ENCODE results near the gene C17orf50.
A peak's percentile ranks its signal among the peaks of the same experiment; 100 is the strongest.

The C17orf50 gene

GRCh38 chr17:35760587-35760986, at the start of gene C17orf50:
Gene C17orf50 (plus strand): TSS chr17:35760887. CDS start chr17:35760942, 55 bp downstream.
- no peak for DNase-seq

GRCh38 chr17:35710950-35711349, 49.7 kb upstream of the C17orf50 start:
- no peak for DNase-seq

GRCh38 chr17:35713069-35713728, 47.5 kb upstream of the C17orf50 start:
- DNase-seq: no peak

GRCh38 chr17:35714988-35715387, 45.7 kb upstream of the C17orf50 start:
- no peak for DNase-seq

GRCh38 chr17:35715416-35715815, 45.3 kb upstream of the C17orf50 start:
- DNase-seq: no peak

- no peak for DNase-seq
These were observed 44.5 kb upstream of the C17orf50 start for GRCh38 chr17:35716173-35716572.

- no peak for DNase-seq
These were observed 43.7 kb upstream of the C17orf50 start for GRCh38 chr17:35716897-35717465.

GRCh38 chr17:35717475-35717874, 43.2 kb upstream of the C17orf50 start:
- no peak for DNase-seq

GRCh38 chr17:35723735-35724134, 37.0 kb upstream of the C17orf50 start:
- no peak for DNase-seq

- DNase-seq: no peak
These were observed 35.6 kb upstream of the C17orf50 start for GRCh38 chr17:35725058-35725457.

- DNase-seq: no peak
These were observed 34.9 kb upstream of the C17orf50 start for GRCh38 chr17:35725802-35726126.

GRCh38 chr17:35726127-35726952, 34.3 kb upstream of the C17orf50 start:
- no peak for DNase-seq

- no peak for DNase-seq
These were observed 33.7 kb upstream of the C17orf50 start for GRCh38 chr17:35726953-35727460.

GRCh38 chr17:35727635-35728034, 33.1 kb upstream of the C17orf50 start:
- no peak for DNase-seq

GRCh38 chr17:35728551-35728950, 32.1 kb upstream of the C17orf50 start:
- no peak for DNase-seq

GRCh38 chr17:35729405-35729833, 31.3 kb upstream of the C17orf50 start:
- DNase-seq: no peak

GRCh38 chr17:35730400-35731005, 30.2 kb upstream of the C17orf50 start:
- no peak for DNase-seq

- peak; percentile 53 for DNase-seq
These were observed 29.3 kb upstream of the C17orf50 start, which contains the start of gene RASL10B for GRCh38 chr17:35731239-35731916. Gene RASL10B (plus strand): TSS chr17:35731639. CDS start chr17:35735185, 3,546 bp downstream.

GRCh38 chr17:35731917-35732805, 28.5 kb upstream of the C17orf50 start:
- no peak for DNase-seq

GRCh38 chr17:35732806-35733136, 27.9 kb upstream of the C17orf50 start:
- DNase-seq: no peak

GRCh38 chr17:35733366-35733765, 27.3 kb upstream of the C17orf50 start:
- DNase-seq: no peak

- no peak for DNase-seq
These were observed 26.3 kb upstream of the C17orf50 start for GRCh38 chr17:35734396-35734795.
